ENCODE results near the gene KCNH8. TPM values are rescaled to one million over a fixed set of nuclear protein-coding genes. Genes with fewer than 3 reads are reported as not detected.

The KCNH8 gene
- polyA plus RNA-seq, 1 donor from 2014 or later = 28.9 TPM

DNA sequence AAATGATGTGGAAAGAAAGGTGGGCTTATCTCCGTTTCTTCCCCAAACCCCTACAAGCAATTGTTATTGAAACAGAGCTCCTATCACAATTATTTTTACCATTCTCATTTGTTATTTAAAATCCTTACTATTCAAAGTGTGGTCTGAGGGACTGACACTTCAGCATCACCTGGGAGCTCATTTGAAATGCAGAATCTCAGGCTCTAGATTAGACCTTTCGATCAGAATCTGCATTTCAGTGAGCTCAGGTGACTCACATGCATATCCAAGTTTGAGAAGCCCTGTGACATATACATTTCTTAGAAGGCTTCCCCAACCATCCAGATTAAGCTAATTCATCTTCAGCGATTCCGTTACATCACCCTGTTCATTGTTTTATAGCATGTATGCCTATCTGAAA lies 145.0 kb downstream of the KCNH8 start:
- Histone ChIP-seq H3F3A (ENCODE audit: insufficient read depth, low read length, poor library complexity, severe bottlenecking) (no peaks in the 10 kb centered on the region), H2AFZ (ENCODE audit: low read depth, low read length) (no peak overlapping the region), H3K36me3 (ENCODE audit: insufficient read depth, low read length) (no peaks in the 10 kb centered on the region), H3K9me3 (ENCODE audit: low read length) (no peaks in the 10 kb centered on the region), H3K9ac (ENCODE audit: low read length) (no peak overlapping the region), H3K27ac (ENCODE audit: low read length) (no peak overlapping the region), H4K20me1 (ENCODE audit: insufficient read depth) (no peaks in the 10 kb centered on the region), H3K4me2 (ENCODE audit: low read length) (no peak overlapping the region), H3K79me2 (replicated peaks; ENCODE audit: insufficient read depth, low read length) (no peaks in the 10 kb centered on the region), H3K9me2 (ENCODE audit: insufficient read depth, low read length) (no peaks in the 10 kb centered on the region), H3K27me3 (ENCODE audit: insufficient read depth, low read depth, low read length) (no peaks in the 10 kb centered on the region), H3K4me3 (ENCODE audit: low read length) (no peak overlapping the region)
- no peak for TF ChIP-seq POLR2AphosphoS5 (IDR thresholded peaks at IDR 0.05)
- TF ChIP-seq MXI1 (conservative IDR thresholded peaks at IDR 0.05; ENCODE audit: poor library complexity, severe bottlenecking) = no peak
- no peak for TF ChIP-seq EP300 (conservative IDR thresholded peaks at IDR 0.05; ENCODE audit: poor library complexity, severe bottlenecking)
- no peak for TF ChIP-seq SMC3 (conservative IDR thresholded peaks at IDR 0.05; ENCODE audit: poor library complexity)
- TF ChIP-seq, protein P1, sequence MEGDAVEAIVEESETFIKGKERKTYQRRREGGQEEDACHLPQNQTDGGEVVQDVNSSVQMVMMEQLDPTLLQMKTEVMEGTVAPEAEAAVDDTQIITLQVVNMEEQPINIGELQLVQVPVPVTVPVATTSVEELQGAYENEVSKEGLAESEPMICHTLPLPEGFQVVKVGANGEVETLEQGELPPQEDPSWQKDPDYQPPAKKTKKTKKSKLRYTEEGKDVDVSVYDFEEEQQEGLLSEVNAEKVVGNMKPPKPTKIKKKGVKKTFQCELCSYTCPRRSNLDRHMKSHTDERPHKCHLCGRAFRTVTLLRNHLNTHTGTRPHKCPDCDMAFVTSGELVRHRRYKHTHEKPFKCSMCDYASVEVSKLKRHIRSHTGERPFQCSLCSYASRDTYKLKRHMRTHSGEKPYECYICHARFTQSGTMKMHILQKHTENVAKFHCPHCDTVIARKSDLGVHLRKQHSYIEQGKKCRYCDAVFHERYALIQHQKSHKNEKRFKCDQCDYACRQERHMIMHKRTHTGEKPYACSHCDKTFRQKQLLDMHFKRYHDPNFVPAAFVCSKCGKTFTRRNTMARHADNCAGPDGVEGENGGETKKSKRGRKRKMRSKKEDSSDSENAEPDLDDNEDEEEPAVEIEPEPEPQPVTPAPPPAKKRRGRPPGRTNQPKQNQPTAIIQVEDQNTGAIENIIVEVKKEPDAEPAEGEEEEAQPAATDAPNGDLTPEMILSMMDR (IDR thresholded peaks at IDR 0.05; ENCODE audit: poor library complexity, severe bottlenecking) = no peak
- TF ChIP-seq, protein P2, sequence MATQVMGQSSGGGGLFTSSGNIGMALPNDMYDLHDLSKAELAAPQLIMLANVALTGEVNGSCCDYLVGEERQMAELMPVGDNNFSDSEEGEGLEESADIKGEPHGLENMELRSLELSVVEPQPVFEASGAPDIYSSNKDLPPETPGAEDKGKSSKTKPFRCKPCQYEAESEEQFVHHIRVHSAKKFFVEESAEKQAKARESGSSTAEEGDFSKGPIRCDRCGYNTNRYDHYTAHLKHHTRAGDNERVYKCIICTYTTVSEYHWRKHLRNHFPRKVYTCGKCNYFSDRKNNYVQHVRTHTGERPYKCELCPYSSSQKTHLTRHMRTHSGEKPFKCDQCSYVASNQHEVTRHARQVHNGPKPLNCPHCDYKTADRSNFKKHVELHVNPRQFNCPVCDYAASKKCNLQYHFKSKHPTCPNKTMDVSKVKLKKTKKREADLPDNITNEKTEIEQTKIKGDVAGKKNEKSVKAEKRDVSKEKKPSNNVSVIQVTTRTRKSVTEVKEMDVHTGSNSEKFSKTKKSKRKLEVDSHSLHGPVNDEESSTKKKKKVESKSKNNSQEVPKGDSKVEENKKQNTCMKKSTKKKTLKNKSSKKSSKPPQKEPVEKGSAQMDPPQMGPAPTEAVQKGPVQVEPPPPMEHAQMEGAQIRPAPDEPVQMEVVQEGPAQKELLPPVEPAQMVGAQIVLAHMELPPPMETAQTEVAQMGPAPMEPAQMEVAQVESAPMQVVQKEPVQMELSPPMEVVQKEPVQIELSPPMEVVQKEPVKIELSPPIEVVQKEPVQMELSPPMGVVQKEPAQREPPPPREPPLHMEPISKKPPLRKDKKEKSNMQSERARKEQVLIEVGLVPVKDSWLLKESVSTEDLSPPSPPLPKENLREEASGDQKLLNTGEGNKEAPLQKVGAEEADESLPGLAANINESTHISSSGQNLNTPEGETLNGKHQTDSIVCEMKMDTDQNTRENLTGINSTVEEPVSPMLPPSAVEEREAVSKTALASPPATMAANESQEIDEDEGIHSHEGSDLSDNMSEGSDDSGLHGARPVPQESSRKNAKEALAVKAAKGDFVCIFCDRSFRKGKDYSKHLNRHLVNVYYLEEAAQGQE (IDR thresholded peaks at IDR 0.05; ENCODE audit: borderline replicate concordance) = no peak
- TF ChIP-seq EZH2 (IDR thresholded peaks at IDR 0.05; ENCODE audit: borderline replicate concordance, insufficient read depth, low read length, poor library complexity, severe bottlenecking) = no peak
- TF ChIP-seq RAD21 (conservative IDR thresholded peaks at IDR 0.05) = no peak
- TF ChIP-seq TAF1 (IDR thresholded peaks at IDR 0.05; ENCODE audit: low read depth) = no peak

DNA sequence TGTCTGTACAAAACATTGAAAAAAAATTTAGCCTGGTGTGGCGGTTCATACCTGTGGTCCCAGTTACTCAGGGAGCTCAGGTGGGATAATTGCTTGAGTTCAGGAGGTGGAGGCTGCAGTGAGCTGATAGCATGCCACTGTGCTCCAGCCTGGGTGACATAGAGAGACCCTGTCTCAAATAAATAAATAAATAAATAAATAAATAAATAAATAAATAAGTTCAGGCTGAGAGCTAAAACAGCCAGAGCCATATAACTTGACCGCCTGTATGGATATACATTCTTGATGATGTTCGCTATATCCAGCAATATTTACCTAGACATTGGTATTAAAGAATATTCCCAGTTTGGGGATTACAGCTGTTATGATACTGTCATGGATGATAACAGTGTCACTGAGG lies 146.9 kb downstream of the KCNH8 start:
- Histone ChIP-seq H4K20me1 (ENCODE audit: insufficient read depth) (no peaks in the 10 kb centered on the region), H3F3A (ENCODE audit: insufficient read depth, low read length, poor library complexity, severe bottlenecking) (no peaks in the 10 kb centered on the region)
- no peak for TF ChIP-seq EZH2 (IDR thresholded peaks at IDR 0.05; ENCODE audit: borderline replicate concordance, insufficient read depth, low read length, poor library complexity, severe bottlenecking)
- TF ChIP-seq, protein P2 (IDR thresholded peaks at IDR 0.05; ENCODE audit: borderline replicate concordance) = no peak
- no peak for TF ChIP-seq SMC3 (conservative IDR thresholded peaks at IDR 0.05; ENCODE audit: poor library complexity)
- TF ChIP-seq, protein P1 (IDR thresholded peaks at IDR 0.05; ENCODE audit: poor library complexity, severe bottlenecking) = no peak
- TF ChIP-seq EP300 (conservative IDR thresholded peaks at IDR 0.05; ENCODE audit: poor library complexity, severe bottlenecking) = no peak
- no peak for TF ChIP-seq POLR2AphosphoS5 (IDR thresholded peaks at IDR 0.05)
- no peak for TF ChIP-seq TAF1 (IDR thresholded peaks at IDR 0.05; ENCODE audit: low read depth)
- TF ChIP-seq MXI1 (conservative IDR thresholded peaks at IDR 0.05; ENCODE audit: poor library complexity, severe bottlenecking) = no peak
- no peak for TF ChIP-seq RAD21 (conservative IDR thresholded peaks at IDR 0.05)

More for the DNA sequence above, 146.9 kb downstream of the KCNH8 start:
- Histone ChIP-seq H3K4me3 (ENCODE audit: low read length) (no peak overlapping the region), H3K27me3 (ENCODE audit: insufficient read depth, low read depth, low read length) (no peaks in the 10 kb centered on the region), H3K9me3 (ENCODE audit: low read length) (no peaks in the 10 kb centered on the region), H2AFZ (ENCODE audit: low read depth, low read length) (no peak overlapping the region), H3K9ac (ENCODE audit: low read length) (no peak overlapping the region), H3K27ac (ENCODE audit: low read length) (no peak overlapping the region), H3K9me2 (ENCODE audit: insufficient read depth, low read length) (no peaks in the 10 kb centered on the region), H3K79me2 (replicated peaks; ENCODE audit: insufficient read depth, low read length) (no peaks in the 10 kb centered on the region), H3K36me3 (ENCODE audit: insufficient read depth, low read length) (no peaks in the 10 kb centered on the region), H3K4me2 (ENCODE audit: low read length) (no peak overlapping the region)
